ENCODE data around the gene TOE1.

GRCh38 chr1:45306319-45306718 is 33.7 kb upstream of the TOE1 start:
- TF ChIP-seq CTCF (IDR thresholded peaks at IDR 0.05; ENCODE audit: low read depth, low read length) (no peak), EZH2phosphoT487 (IDR thresholded peaks at IDR 0.05; ENCODE audit: low read depth) (no peak)

Data from OCI-LY3 (cell line).